Adrenal gland (tissue), 19 donors: ENCODE results near the gene MZB1. TPM values are rescaled to one million over a fixed set of nuclear protein-coding genes. Genes with fewer than 3 reads are reported as not detected.

ENCODE experiments used
- DNase-seq, 7 donors: peaks; one replicate each; pipeline ENCODE4 v3.0.0-alpha.2; 2019 to 2020
- H3K27ac ChIP-seq, 5 donors: fragments of 200-600 bp; sonication (generic) in 4 of 5; 1 replicate in 3 of 5; 2 replicates in 2 of 5; pipeline versions ENCODE4 v1.5.1 to v1.8.0; 2016 to 2020; ENCODE audit warnings: mild to moderate bottlenecking in 1 of 5
- H3K27me3 ChIP-seq: fragments of 200-600 bp; 2 replicates; pipeline ENCODE4 v1.8.0; 2021
- H3K36me3 ChIP-seq, 2 donors: fragments of 200-600 bp; replicated peaks in 1 of 2; 1 replicate in 1 of 2; 2 replicates in 1 of 2; pipeline versions ENCODE4 v1.5.1 to v1.8.0; 2018 to 2022
- H3K4me1 ChIP-seq, 2 donors: fragments of 200-600 bp; replicated peaks in 1 of 2; 1 replicate in 1 of 2; 2 replicates in 1 of 2; pipeline versions ENCODE4 v1.5.1 to v1.8.0; 2018 to 2021
- H3K4me3 ChIP-seq, 4 donors: fragments of 200-600 bp; sonication (generic) in 3 of 4; one replicate each; pipeline ENCODE4 v1.5.1; 2016 to 2018
- H3K9me3 ChIP-seq, 3 donors: fragments of 200-600 bp; sonication (generic) in 1 of 3; replicated peaks in 1 of 3; 1 replicate in 2 of 3; 2 replicates in 1 of 3; pipeline versions ENCODE4 v1.5.1 to v1.8.0; 2016 to 2021
- POLR2A ChIP-seq, 2 donors: fragments of 450-650 bp; IDR thresholded peaks; one replicate each; pipeline ENCODE4 v1.6.1; 2017; ENCODE audit warnings: antibody characterized with exemption in 2 of 2, mild to moderate bottlenecking in 2 of 2, moderate library complexity in 1 of 2
- WGBS, 4 donors: extraction: QIAGEN DNeasy Blood & Tissue Kit in 2 of 4; methylation state at CpG; one replicate each; pipeline versions ENCODE4 v1.1.5 to v1.1.7; 2013 to 2017; 5-methylcytosine and 5-hydroxymethylcytosine counted together
- intact Hi-C, 2 donors: fragments of 100-400 bp; cut with DNase I; formaldehyde crosslinking; loops; one replicate each; pipeline versions ENCODE4 v1.14.1 to v1.15.0; 2022 to 2023
- long read RNA-seq, 10 donors: library from polyadenylated mRNA in 3 of 10; unstranded in 2 of 10; stranded (forward) in 1 of 10; transcript quantifications; one replicate each; pipeline ENCODE4 v2.0.0 and lab custom pipeline, GENCODE V29; 2021 to 2026
- polyA plus RNA-seq, 3 donors: library from polyadenylated mRNA; stranded (reverse); fragments of 200-250 nt in 2 of 3; fragments of 350-450 nt in 1 of 3; fragmentation: Illumina TruSeq in 1 of 3; extraction: RNeasy Lipid Tissue Mini Kit (QIAGEN cat#74804) in 1 of 3; gene quantifications; one replicate each; pipeline ENCODE4 v1.2.3, GENCODE V29; 2013 to 2014
- total RNA-seq, 9 donors: library from RNA; depleted of rRNA in 4 of 9; stranded (reverse); fragments of >200 nt in 4 of 9; fragments of 120-200 nt in 1 of 9; fragmentation: NEBNext Ultra II Directional in 1 of 9; extraction: Animal tissue kit (Norgen Biotek cat#: 25700) in 1 of 9; gene quantifications; one replicate each; pipeline versions ENCODE4 v1.1.0 to v1.2.4, GENCODE V29; 2013 to 2023
- TF ChIP-seq, protein P1 (sequence below), 6 experiments: fragments of 450-650 bp in 4 of 6; fragments of 200-600 bp in 2 of 6; sonication (generic) in 1 of 6; IDR thresholded peaks; 1 replicate in 5 of 6; 2 replicates in 1 of 6; pipeline versions ENCODE4 v1.5.1 to v1.8.0; 2016 to 2021; ENCODE audit warnings: antibody characterized with exemption in 6 of 6, mild to moderate bottlenecking in 2 of 6, moderate library complexity in 1 of 6
- donor health status: healthy with polysubstance abuse.
- donor health status: Bipolar disorder and iron deficiency.
- donor health status: DM: yes; HTN: yes; CAD: no.
- donor health status: DM: no; HTN: no; CAD: no.
- donor health status: DM: no; HTN: no; CAD: no.
- donor health status: DM: yes; HTN: yes; CAD: no.

Gene MZB1, protein sequence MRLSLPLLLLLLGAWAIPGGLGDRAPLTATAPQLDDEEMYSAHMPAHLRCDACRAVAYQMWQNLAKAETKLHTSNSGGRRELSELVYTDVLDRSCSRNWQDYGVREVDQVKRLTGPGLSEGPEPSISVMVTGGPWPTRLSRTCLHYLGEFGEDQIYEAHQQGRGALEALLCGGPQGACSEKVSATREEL
- 1 to 10 TPM in 2 of 9 donors, under 1 TPM in 4, not detected in 3; 0.35 to 1.7 (median 0.89) TPM for total RNA-seq
- 1 to 10 TPM in 2 of 3 donors, under 1 TPM in 1; 0.57 to 7.7 (median 4.3) TPM for polyA plus RNA-seq
- long read RNA-seq, donor 1, result 0 reads
- long read RNA-seq, donor 2, result 0 reads
- long read RNA-seq, donor 3, result 0 reads
- long read RNA-seq, donor 4, result 0 reads
- long read RNA-seq, donor 5, partial matches to known transcripts, result 0 of 2 reads
- long read RNA-seq, donor 5, other reads (novel, unspliced or antisense), result 0 of 2 reads
- long read RNA-seq, donor 6, result 0 reads
- long read RNA-seq, donor 7, partial matches to known transcripts, result 0 of 1 reads
- long read RNA-seq, donor 7, other reads (novel, unspliced or antisense), result 0 of 1 reads
- long read RNA-seq, donor 8, result 0 reads
- long read RNA-seq, donor 9, partial matches to known transcripts, result 0 of 1 reads
- long read RNA-seq, donor 9, other reads (novel, unspliced or antisense), result 0 of 1 reads
- long read RNA-seq, donor 10, result 0 reads

DNA sequence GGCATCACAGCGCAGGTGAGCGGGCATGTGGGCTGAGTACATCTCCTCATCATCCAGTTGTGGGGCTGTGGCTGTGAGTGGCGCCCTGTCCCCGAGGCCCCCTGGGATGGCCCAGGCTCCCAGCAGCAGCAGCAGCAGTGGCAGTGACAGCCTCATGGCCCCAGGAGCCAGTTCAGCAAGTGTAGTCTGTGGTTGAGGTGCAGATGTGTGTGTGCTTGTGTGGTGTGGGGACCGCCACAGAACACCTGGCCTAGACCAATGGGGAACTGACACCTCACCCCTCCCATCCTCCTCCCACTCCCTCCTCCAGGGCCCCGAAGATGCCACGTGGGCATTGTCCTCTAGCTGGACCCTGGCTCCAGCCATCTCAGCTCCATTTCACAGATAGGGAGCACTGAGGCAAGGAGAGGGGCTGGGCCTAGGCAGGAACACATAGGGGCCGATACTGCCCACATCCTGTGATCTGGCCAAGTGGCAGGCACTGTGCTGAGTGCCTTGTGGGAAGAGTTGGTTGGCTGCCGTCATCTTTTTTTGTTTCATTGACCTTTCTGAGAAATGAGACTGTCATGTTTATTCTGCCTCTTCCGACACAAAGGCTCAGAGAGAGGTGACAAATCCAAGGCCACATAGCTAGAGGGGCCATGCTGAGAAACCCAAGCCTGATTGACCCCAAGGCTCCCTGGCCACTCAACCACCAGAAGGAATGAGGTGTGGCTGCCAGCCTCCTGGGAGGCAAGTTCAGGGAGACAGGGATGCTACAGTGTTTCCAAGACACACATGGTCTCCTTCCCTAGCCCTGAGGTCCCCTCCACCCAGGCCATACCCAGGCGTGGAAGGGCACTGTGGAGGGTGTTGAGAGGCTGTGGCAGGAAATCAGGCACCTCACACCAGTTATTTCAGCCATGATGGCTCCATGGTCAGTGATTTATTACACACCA is at the start of gene MZB1:
Gene MZB1 (minus strand): TSS at position 213 of the 938 bp plus-strand sequence. CDS start 57 bp downstream, at position 156.
- WGBS, 4 donors, result 63 to 80% (median 69%) methylated on average over 7 to 11 of the region's 11 CpGs

DNA sequence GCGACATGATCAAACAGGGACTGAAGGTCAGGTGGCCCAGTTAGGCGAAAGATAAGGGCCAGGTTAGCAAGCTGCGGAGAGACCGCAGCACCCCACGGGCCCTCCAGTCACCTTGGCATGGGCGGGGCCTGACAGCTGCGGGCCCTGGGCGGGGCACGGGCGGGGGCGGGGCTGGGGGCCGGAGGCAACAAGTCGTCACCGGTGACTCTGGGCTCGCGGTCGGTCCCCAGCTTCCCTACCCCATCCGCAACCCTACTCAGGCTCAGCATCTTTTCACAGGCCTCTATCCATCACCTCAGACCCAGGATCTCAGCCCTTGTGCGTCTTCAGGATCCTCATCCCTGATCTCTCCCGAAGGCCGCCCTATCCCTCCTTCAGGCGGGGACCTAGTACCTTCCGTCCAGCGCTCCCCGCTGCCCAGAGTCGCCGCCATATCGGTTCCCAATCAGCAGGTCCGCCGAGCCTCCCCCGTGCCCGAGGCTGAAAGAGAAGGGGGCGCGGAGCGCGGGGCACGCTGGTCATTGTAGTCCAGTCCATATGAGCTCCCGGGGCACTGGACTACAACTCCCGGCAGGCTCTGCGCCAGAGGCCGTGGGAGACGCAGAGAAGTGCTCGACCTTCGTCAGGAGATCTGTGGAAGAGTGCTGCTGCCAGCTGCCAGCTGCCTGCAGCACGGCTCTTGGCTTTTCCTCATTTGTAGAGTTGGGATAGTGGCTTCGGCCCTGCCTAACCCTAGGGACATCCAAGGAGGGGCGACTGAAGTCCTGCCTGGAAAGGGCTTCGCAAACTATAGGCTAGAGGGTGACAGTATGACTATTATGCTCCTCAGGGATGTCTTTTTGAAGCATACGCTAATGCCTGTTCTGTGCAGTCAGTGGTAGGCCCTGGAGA is 49.5 kb upstream of the MZB1 start, which contains the start of gene DNAJC18:
Gene DNAJC18 (minus strand): TSS at position 513 of the 891 bp plus-strand sequence. CDS start 80 bp downstream, at position 433.
- Histone ChIP-seq H3K27me3 (no peaks in the 10 kb centered on the region), H3K9me3 (no peaks in the 10 kb centered on the region), H3K27ac (peak within 1 kb of the TSS; percentile 71 to 96 (median 90)), H3K4me3 (peak within 1 kb of the TSS; percentile 41 to 99 (median 74)), H3K4me1 (peaks cover 0 to 21% of the 10 kb centered on the region in 2 donors), H3K36me3 (no peaks in the 10 kb centered on the region)
- 3 to 6% (median 5%) methylated on average over 29 to 49 of the region's 49 CpGs for WGBS, 4 donors
- intact Hi-C loops, result no loop called here
- peak in 1 of 2 donors; percentile 76 for TF ChIP-seq POLR2A (IDR thresholded peaks at IDR 0.05)
- TF ChIP-seq, protein P1, sequence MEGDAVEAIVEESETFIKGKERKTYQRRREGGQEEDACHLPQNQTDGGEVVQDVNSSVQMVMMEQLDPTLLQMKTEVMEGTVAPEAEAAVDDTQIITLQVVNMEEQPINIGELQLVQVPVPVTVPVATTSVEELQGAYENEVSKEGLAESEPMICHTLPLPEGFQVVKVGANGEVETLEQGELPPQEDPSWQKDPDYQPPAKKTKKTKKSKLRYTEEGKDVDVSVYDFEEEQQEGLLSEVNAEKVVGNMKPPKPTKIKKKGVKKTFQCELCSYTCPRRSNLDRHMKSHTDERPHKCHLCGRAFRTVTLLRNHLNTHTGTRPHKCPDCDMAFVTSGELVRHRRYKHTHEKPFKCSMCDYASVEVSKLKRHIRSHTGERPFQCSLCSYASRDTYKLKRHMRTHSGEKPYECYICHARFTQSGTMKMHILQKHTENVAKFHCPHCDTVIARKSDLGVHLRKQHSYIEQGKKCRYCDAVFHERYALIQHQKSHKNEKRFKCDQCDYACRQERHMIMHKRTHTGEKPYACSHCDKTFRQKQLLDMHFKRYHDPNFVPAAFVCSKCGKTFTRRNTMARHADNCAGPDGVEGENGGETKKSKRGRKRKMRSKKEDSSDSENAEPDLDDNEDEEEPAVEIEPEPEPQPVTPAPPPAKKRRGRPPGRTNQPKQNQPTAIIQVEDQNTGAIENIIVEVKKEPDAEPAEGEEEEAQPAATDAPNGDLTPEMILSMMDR (IDR thresholded peaks at IDR 0.05), result no peak
- peak; percentile 93 to 97 (median 96) for DNase-seq

More for the DNA sequence above, at the start of gene MZB1:
- Histone ChIP-seq H3K4me3 (no peak within 1 kb of the TSS), H3K9me3 (no peaks in the 10 kb centered on the region), H3K27ac (peak within 1 kb of the TSS in 2 of 5 donors; percentile 3 to 56), H3K4me1 (peaks cover 23 to 27% of the 10 kb centered on the region in 2 donors), H3K36me3 (no peaks in the 10 kb centered on the region), H3K27me3 (no peaks in the 10 kb centered on the region)
- DNase-seq, result peak in 3 of 7 donors; percentile 9 to 42 (median 37)
- TF ChIP-seq, protein P1 (IDR thresholded peaks at IDR 0.05), result no peak
- TF ChIP-seq POLR2A (IDR thresholded peaks at IDR 0.05), result no peak
- intact Hi-C loops, result loop anchor here in 1 of 2 donors (5.0 kb wide), 1 partner anchor 43 kb away; no protein-coding TSS in a partner anchor

DNA sequence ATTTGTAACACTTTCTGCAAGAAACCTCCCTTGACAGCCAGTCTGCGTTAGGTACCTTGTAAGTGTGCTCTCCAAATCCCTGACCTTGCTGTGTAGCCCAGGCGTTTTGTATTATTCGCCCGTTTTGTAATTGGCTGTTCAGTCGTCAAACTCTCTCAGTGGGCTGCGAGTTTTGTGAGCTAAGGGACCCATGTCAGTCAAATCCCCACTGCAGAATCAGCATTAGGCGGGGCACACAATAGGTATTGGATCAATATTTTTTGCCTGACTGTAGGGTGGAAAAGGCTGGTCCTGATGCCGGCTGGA is 48.9 kb upstream of the MZB1 start:
- no peaks in the 10 kb centered on the region for H3K27me3 ChIP-seq
- peak overlapping the region in 2 of 4 donors; percentile 69 to 79 for H3K4me3 ChIP-seq
- peaks cover 0 to 15% of the 10 kb centered on the region in 2 donors for H3K4me1 ChIP-seq
- no peaks in the 10 kb centered on the region for H3K9me3 ChIP-seq
- DNase-seq, result no peak
- H3K36me3 ChIP-seq, result no peaks in the 10 kb centered on the region
- H3K27ac ChIP-seq, result peak overlapping the region in 2 of 5 donors; percentile 93 to 96
- intact Hi-C loops, result no loop called here
- 18 to 23% (median 20%) methylated on average over 8 of the region's 8 CpGs for WGBS, 4 donors
- TF ChIP-seq, protein P1 (IDR thresholded peaks at IDR 0.05), result no peak
- no peak for TF ChIP-seq POLR2A (IDR thresholded peaks at IDR 0.05)
